Prostate gland (tissue), 2 donors: ENCODE data around the gene DNMT3B. TPM values are rescaled to one million over a fixed set of nuclear protein-coding genes. Genes with fewer than 3 reads are reported as not detected.
A peak's percentile ranks its signal among the peaks of the same experiment; 100 is the strongest.

Experiments
- DNase-seq: peaks from one replicate; pipeline ENCODE4 v3.0.0-alpha.2; 2019; ENCODE audit warnings: low spot score
- H3K27ac ChIP-seq, 2 donors: fragments of 200-600 bp; sonication (generic); 2 replicates each; pipeline ENCODE4 v1.5.1; 2017 to 2019
- H3K27me3 ChIP-seq: fragments of 200-600 bp; sonication (generic); replicated peaks from 2 replicates; pipeline ENCODE4 v1.5.1; 2019; ENCODE audit not compliant: insufficient read depth
- H3K36me3 ChIP-seq, 2 donors: fragments of 200-600 bp; sonication (generic); 1 replicate in 1 of 2; 2 replicates in 1 of 2; pipeline versions ENCODE4 v1.5.1 to v1.8.1; 2017 to 2019
- H3K4me1 ChIP-seq: fragments of 200-600 bp; sonication (generic); replicated peaks from 2 replicates; pipeline ENCODE4 v1.5.1; 2019
- H3K4me3 ChIP-seq, 2 donors: fragments of 200-600 bp; sonication (generic); 2 replicates each; pipeline ENCODE4 v1.5.1; 2017 to 2019
- H3K9me3 ChIP-seq: fragments of 200-600 bp; sonication (generic); 2 replicates; pipeline ENCODE4 v1.5.1; 2017
- POLR2A ChIP-seq: fragments of 450-650 bp; IDR thresholded peaks from one replicate; pipeline ENCODE4 v1.6.1; 2016; ENCODE audit warnings: antibody characterized with exemption, mild to moderate bottlenecking
- POLR2AphosphoS5 ChIP-seq: sonication (generic); formaldehyde crosslinking; IDR thresholded peaks from one replicate; pipeline ENCODE4 v1.6.1; 2017; ENCODE audit warnings: antibody characterized with exemption
- WGBS: methylation state at CpG from one replicate; pipeline ENCODE4 v1.1.5; 2018; 5-methylcytosine and 5-hydroxymethylcytosine counted together
- intact Hi-C: fragments of 100-400 bp; cut with DNase I; formaldehyde crosslinking; loops from one replicate; pipeline ENCODE4 v1.14.2; 2022
- total RNA-seq, 2 donors: library from RNA; depleted of rRNA; stranded (reverse); fragments of >200 nt; gene quantifications; one replicate each; pipeline ENCODE4 v1.1.0, GENCODE V29; 2016
- TF ChIP-seq, protein P1 (sequence below), 4 experiments: fragments of 200-600 bp in 2 of 4; fragments of 450-650 bp in 2 of 4; sonication (generic) in 2 of 4; IDR thresholded peaks; 1 replicate in 3 of 4; 2 replicates in 1 of 4; pipeline ENCODE4 v1.5.1; 2016 to 2019; ENCODE audit warnings: antibody characterized with exemption in 4 of 4, mild to moderate bottlenecking in 2 of 4, moderate library complexity in 2 of 4

Gene DNMT3B
- total RNA-seq, 2 donors from 2014 or later, result 0.41 to 11.5 TPM

- Histone ChIP-seq H3K27ac (no peak overlapping the region), H3K9me3 (no peaks in the 10 kb centered on the region), H3K4me1 (no peaks in the 10 kb centered on the region), H3K27me3 (no peaks in the 10 kb centered on the region), H3K36me3 (no peaks in the 10 kb centered on the region), H3K4me3 (no peak overlapping the region)
- 58% methylated on average over 4 of the region's 4 CpGs for WGBS
- DNase-seq, result no peak
- TF ChIP-seq, protein P1, sequence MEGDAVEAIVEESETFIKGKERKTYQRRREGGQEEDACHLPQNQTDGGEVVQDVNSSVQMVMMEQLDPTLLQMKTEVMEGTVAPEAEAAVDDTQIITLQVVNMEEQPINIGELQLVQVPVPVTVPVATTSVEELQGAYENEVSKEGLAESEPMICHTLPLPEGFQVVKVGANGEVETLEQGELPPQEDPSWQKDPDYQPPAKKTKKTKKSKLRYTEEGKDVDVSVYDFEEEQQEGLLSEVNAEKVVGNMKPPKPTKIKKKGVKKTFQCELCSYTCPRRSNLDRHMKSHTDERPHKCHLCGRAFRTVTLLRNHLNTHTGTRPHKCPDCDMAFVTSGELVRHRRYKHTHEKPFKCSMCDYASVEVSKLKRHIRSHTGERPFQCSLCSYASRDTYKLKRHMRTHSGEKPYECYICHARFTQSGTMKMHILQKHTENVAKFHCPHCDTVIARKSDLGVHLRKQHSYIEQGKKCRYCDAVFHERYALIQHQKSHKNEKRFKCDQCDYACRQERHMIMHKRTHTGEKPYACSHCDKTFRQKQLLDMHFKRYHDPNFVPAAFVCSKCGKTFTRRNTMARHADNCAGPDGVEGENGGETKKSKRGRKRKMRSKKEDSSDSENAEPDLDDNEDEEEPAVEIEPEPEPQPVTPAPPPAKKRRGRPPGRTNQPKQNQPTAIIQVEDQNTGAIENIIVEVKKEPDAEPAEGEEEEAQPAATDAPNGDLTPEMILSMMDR (IDR thresholded peaks at IDR 0.05), result no peak
- no peak for TF ChIP-seq POLR2AphosphoS5
- no peak for TF ChIP-seq POLR2A
- intact Hi-C loops, result no loop called here
These were observed 30.3 kb upstream of the DNMT3B start for GRCh38 chr20:32731882-32732266.

DNA sequence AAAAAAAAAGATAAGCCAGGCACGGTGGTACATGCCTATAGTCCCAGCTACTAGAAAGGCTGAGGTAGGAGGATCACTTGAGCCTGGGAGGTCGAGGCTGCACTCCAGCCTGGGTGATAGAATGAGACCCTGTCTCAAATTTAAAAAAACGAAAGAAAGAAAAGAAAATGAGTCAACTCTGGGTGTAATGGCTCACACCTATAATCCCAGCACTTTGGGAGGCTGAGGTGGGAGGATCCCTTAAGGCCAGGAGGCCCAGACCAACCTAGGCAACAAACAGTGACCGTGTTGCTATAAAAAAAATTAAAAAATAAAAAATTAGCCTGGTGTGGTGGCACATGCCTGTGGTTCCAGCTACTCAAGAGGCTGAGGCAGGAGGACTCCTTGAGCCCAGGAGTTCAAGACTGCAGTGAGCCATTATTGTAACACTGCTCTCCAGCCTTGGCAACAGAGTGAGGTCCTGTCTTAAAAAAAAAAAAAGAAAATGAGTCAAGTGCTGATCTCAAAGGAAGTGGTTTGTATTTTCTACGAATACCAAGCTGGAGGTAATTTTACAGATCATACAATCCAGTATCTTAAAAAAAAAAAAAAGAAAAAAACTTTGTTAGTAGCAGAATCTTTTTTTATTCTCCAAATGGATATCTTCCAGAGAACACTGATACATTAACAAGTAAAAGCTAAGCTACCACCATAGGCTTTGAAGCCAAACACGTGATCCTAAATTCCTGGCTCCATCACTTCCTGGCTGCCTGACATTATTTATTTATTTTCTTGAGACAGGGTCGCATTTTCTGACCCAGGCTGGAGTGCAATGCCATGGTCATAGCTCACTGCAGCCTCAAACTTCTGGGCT is 24.6 kb upstream of the DNMT3B start:
- Histone ChIP-seq H3K4me1 (no peaks in the 10 kb centered on the region), H3K27ac (no peak overlapping the region), H3K27me3 (no peaks in the 10 kb centered on the region), H3K9me3 (no peaks in the 10 kb centered on the region), H3K36me3 (no peaks in the 10 kb centered on the region), H3K4me3 (no peak overlapping the region)
- DNase-seq, result no peak
- intact Hi-C loops, result no loop called here
- WGBS, result 63% methylated on average over 7 of the region's 7 CpGs
- TF ChIP-seq, protein P1 (IDR thresholded peaks at IDR 0.05), result no peak
- TF ChIP-seq POLR2AphosphoS5 (no peak), POLR2A (no peak)

DNA sequence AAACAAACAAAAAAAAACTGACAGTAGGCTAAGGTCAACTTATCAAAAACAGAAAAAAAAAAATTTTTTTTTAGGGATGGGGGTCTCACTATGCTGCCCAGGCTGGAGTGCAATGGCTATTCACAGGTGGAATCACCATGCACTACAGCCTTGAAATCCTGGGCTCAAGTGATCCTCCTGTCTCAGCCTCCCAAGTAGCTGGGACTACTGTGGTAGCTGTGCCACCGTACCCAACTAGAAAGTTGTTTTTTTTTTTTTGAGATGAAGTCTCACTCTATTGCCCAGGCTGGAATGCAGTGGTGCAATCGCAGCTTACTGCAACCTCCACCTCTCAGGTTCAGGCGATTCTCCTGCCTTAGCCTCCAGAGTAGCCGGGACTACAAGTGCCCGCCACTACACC is 21.0 kb upstream of the DNMT3B start:
- no peaks in the 10 kb centered on the region for H3K36me3 ChIP-seq
- WGBS, result 88% methylated on average over 5 of the region's 5 CpGs
- intact Hi-C loops, result no loop called here
- H3K4me3 ChIP-seq, result no peak overlapping the region
- H3K27me3 ChIP-seq, result no peaks in the 10 kb centered on the region
- no peak overlapping the region for H3K27ac ChIP-seq
- DNase-seq, result no peak
- TF ChIP-seq POLR2A (no peak), POLR2AphosphoS5 (no peak)
- TF ChIP-seq, protein P1 (IDR thresholded peaks at IDR 0.05), result no peak
- no peaks in the 10 kb centered on the region for H3K4me1 ChIP-seq
- H3K9me3 ChIP-seq, result no peaks in the 10 kb centered on the region

DNA sequence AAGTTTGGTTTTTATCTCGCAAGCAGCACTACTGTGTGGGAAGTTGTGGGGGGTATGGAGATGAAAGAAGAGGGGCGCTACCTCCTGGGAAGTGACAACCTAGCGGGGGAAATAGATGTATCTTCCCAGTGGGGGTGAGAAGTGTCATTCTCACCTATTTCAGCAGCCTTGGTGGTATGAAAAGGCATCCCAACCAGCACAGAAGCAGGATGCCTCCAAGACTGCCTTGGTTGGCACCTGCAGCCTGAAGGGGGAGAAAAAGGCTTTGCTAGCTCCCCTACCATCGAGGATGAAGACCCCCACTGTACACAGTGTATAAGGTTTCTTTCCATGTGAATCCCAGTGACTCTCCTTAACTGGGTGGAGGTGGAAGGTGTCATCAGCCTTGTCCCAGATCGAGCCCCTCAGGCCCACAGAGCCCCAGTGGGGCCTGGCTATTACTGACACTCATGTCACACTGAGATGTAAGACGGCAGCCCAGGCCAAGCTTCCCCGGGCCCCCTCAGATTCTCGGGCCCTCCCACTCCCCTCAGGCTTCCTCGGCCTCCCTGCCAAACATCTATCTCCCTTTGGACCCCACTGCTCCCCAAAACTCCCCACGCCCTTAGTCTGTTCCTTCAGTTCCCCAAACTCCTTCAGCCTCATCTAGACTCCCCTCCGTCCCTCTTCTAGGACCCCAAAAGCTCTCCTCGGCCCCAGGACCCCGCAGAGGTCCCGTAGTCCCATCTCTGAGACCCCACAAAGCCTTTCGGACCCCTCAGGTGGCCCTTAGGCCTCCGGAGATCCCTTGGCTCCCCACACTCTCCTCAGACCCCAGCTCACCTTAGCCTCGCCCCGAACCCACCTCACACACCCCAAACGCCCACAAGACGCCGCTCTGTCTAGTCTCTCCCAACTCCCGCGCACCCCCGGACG is 19.6 kb upstream of the DNMT3B start:
- no peaks in the 10 kb centered on the region for H3K36me3 ChIP-seq
- no peak for DNase-seq
- no peaks in the 10 kb centered on the region for H3K27me3 ChIP-seq
- H3K4me3 ChIP-seq, result peak overlapping the region; percentile 67 to 71
- intact Hi-C loops, result no loop called here
- peak overlapping the region; percentile 76 to 79 for H3K27ac ChIP-seq
- 10% methylated on average over 25 of the region's 25 CpGs for WGBS
- TF ChIP-seq POLR2A (no peak), POLR2AphosphoS5 (no peak)
- TF ChIP-seq, protein P1 (IDR thresholded peaks at IDR 0.05), result no peak
- no peaks in the 10 kb centered on the region for H3K9me3 ChIP-seq
- no peaks in the 10 kb centered on the region for H3K4me1 ChIP-seq
